SIG-M5 treated with dmso at 0.1 percent for 504 hours (cell line): Measurements from ENCODE around the gene DCTN2.
"Not testable (repeated sequence)": the region's sequence is repeated elsewhere in the genome, so short reads cannot be mapped to it uniquely, and the experiment has no call there.

Experiments
- DNase-seq: peaks from one replicate; lab custom pipeline; 2025; ENCODE audit not compliant: unreplicated experiment; lab: John Stamatoyannopoulos, UW

The DCTN2 gene

DNA sequence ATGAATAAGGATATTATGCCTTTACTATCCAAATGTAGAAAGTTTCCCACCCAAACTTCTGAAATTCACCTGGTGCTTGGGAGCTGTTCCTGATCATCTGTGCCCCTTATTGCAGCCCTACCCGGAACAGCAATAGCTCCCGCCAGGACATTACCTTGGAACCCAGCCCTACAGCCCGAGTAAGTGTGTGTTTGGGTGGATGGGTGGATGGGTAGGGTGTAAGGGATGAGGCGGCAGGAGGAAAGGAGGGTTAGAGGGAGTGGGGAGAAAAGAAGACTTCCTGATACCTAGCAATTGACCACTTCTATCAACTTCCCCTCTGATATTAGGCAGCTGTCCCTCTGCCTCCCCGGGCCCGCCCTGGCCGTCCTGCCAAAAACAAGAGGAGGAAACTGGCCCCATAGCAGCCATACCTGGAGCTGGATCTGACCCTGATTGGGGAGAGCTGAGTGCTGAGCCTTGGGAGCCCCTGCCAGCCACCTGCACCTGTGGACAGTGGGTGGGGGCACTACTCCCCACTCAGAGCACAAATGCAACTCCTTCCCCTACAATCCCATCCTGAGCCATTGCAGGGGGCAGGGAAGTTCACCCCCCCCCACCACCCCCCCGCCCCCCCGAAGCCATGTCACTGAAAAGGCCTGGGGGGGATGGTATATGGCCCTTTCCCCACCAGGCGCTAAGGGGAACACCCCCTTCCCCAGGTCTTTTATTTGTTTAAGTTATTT lies 18.0 kb downstream of the DCTN2 start:
- no peak for DNase-seq

DNA sequence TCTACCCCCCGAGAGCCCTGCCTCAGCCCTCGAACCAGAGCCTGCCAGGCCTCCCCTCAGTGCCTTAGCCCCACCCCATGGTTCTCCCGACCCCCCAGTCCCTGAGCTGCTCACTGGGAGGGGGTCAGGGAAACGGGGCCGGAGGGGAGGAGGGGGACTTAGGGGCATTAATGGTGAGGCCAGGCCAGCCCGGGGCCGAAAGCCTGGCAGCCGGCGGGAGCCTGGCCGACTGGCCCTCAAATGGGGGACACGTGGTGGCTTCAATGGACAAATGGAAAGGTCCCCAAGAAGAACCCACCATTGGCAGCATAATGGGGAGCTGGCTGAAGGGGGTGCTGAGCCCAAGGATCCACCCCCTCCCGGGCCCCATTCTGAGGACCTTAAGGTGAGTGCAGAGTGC lies 18.8 kb downstream of the DCTN2 start:
- DNase-seq, result no peak

DNA sequence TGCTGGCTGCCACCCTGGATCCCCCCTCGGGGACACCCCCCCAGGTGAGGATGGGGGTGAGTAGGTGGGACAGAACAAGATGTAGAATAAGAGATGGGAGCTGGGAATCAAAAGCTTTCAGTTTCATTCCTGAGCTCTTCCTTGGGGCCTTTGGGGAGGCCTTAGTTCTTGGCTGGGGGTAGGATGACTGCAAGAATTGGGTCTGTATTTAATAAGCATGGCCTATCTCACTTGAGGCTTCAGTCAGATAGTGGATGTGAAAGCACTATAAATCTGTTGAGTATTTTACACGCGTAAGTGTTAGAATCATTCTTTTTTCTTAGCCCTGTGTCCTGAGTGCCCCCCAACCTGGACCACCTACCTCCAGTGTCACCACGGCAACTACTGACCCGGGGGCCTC lies 19.8 kb downstream of the DCTN2 start:
- no peak for DNase-seq

DNA sequence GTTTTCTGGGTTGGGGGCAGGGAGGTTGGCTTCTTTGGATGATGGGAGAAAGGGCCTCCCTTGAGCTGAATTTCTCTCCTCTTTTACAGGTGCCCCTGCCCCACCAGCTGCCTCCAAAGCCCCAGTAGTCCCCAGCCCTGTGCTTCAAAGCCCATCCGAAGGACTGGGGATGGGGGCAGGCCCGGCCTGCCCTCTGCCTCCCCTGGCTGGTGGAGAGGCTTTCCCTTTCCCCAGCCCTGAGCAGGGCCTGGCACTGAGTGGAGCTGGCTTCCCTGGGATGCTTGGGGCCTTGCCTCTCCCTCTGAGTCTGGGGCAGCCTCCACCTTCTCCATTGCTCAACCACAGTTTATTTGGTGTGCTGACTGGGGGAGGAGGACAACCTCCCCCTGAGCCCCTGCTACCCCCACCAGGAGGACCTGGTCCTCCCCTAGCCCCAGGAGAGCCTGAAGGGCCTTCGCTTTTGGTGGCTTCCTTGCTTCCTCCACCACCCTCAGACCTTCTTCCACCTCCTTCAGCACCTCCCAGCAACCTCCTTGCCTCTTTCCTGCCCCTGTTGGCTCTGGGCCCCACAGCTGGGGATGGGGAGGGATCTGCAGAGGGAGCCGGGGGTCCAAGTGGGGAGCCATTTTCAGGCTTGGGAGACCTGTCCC lies 20.4 kb downstream of the DCTN2 start:
- DNase-seq, result no peak

DNA sequence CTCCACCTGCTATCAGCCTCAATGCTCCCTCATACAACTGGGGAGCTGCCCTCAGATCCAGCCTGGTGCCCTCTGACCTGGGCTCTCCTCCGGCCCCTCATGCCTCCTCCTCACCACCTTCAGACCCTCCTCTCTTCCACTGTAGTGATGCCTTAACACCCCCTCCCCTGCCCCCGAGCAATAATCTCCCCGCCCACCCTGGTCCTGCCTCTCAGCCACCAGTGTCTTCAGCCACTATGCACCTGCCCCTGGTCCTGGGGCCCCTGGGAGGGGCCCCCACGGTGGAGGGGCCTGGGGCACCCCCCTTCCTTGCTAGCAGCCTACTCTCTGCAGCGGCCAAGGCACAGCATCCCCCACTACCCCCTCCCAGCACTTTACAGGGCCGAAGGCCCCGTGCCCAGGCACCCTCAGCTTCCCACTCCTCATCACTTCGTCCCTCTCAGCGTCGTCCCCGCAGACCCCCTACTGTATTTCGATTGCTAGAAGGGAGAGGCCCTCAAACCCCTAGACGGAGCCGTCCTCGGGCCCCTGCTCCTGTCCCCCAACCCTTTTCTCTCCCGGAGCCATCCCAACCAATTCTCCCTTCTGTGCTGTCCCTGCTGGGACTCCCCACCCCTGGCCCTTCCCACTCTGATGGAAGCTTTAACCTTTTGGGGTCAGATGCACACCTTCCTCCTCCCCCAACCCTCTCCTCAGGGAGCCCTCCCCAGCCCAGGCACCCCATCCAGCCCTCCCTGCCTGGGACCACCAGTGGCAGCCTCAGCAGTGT lies 21.2 kb downstream of the DCTN2 start:
- no peak for DNase-seq

DNA sequence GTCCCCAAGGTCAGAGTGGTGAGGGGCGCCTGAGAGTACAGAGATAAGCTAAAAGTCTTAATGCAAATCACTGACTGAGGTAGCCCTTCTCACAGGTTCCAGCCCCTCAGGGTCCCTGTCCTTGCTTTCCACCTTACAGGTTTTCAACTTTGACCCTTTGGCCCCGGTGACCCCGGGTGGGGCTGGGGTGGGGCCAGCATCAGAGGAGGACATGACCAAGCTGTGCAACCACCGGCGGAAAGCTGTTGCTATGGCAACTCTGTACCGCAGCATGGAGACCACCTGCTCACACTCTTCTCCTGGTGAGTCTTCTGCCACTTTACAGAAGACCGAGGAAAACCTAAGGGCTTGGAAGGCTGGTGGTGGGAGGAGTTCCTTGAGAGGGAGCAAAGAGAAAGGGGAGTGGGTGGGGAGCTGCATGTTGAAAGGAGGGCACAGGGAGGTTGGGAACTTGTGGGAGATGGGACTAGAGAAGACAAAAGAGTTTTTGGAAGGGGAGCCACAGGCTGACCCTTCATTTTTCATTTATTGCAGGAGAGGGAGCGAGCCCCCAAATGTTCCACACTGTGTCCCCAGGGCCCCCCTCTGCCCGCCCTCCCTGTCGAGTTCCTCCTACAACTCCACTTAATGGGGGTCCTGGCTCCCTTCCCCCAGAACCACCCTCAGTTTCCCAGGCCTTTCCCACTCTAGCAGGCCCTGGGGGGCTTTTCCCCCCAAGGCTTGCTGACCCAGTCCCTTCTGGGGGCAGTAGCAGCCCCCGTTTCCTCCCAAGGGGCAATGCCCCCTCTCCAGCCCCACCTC lies 22.0 kb downstream of the DCTN2 start:
- DNase-seq, result no peak

DNA sequence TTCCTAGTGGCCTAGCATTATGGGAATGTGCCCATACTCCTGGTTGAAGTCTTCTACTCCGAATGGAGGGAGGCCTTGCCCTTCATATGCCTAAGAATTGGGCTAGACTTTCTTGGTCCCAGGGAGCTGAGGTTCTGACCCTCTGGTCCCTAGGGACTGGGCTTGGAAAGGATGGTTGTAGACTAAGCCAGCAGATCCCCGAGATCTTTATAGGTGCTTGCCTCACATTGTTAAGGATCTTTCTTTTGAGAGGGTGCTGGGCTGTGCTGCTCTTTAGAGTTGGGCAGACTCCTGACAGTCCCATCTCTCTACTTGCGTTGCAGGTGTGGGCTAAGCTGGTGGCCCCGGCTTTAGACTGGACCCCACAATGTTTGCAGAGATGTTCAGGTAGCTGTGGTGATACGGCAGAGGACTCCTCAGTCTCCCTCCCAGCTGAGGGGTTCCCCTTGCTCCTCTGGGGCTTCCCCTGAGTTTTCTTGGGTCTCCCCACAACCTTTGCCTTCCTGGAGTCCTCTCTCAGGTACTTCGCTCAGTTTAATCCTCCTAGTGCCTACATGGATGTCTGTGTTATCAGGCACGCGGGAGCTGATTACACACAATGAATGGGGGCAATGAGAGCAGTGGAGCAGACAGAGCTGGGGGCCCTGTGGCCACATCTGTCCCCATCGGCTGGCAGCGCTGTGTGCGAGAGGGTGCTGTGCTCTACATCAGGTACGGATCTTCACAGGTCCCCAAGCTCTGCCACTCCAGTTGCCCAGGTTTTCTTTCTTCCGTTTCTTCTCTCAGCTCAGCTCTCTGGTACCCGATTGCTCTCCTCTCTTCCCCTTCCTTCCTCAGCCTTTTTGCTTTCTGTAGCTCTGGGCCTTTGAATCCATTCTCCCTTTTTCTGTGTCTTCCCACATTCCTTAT lies 23.0 kb downstream of the DCTN2 start:
- no peak for DNase-seq

DNA sequence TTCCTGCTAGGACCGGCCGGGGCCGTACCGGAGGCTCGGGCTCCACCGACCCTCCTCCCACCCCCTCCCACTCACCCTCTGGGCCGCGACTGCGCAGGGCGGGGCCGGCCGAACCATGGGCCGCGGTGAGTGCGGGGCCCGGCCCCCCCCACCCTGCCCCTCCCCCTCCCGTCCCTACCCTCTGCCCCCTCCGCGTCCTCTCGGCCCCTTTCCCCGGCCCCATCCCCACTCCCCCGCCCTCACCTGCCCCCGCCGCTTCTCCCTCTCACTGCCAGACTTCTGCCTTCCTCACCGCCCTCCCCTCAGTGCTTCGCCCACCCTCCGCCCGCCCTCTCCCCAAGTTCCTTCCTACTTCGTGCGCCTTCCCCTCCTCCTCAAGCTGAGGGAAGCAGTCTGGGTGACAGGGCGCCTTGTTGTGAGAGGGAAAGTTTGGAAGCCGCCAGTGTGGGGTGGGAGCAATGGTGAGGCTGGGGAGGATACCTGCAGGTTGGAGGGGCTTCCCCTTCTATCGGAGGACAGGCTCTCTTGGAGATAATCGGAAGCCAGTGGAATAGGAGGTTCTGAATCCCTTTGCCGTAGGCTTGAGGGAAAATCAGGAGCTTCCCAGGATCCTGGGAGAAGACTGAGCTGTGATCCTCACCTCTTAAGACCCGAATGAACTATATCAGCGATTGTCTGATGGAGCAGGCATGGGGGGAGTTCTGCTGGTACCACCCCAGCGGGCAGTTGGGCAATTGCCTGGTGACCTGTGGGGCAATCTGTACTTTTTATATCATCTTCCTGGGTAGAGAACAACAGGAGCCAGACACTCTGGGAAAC lies 23.9 kb downstream of the DCTN2 start:
- DNase-seq, result peak; percentile 90

DNA sequence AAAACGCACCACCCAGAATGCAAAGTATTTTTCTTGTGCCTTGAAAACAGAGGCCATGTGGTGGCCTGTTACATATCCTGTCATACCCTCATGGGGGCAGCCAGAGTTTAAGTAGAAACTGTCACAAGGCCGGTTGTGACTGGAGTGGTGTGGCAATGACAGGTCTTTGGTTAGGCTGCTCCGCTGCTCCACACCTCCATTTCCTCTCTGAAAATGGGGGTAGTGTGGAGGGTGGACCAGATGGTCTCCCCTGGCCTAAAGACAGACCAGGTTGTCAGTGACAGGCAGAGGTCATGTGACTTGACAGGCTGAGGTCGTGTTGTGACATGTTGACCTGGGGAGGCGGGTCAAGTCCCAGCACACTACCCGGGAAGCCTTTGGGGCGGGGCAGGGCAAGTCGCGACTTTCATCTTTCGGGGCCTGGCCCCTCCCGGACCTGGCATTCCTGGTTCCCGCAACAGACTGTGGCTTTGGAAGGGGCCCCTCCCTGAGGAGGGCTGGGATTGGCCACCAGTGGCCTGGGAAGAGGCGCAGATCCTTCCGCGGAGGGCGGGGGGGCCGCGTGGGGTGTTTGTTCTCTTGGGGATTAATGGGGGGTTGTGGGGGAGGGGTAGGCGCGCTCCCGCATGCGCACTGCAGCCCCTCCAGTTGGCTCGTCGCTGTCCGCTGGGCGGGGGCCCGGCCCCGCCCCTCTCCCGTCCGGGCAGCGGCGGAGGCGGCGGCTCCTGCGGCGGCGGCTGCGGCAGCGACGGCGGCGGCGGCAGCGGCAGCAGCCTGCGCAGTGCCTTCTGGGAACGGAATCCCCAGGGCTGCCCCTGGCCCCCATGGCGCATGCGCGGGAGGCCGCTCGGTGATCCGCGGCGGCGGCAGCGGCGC lies 24.7 kb downstream of the DCTN2 start, which contains the start of gene MBD6:
Gene MBD6, plus strand, starts transcription at position 814 of the 876 bp plus-strand sequence. CDS start 1,480 bp downstream, outside the sequence.
- DNase-seq, result peak; percentile 90

DNA sequence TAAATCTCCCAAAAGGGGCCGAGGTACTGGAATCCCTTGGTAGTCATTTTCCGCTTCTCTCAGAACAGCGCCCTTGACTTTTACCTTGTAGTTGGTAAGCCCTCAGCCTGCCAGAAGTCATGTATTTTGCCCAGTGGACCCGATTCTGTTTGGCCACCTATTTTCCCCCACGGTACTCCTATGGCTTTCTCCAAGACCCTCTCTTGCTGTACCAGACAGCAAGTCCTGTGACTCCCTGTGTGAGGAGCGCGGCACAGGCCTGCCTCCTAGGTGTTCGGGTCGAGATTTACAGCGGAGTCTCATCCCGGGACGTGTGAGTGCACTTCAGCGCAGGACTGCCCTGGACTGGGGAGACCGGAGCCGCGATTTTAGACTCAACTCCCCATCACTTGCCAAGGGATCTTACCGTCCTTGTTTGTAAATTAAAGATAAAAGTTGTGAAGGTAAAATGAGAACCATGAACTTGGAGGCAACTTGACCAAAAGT lies 25.4 kb downstream of the DCTN2 start:
- DNase-seq, result no peak

DNA sequence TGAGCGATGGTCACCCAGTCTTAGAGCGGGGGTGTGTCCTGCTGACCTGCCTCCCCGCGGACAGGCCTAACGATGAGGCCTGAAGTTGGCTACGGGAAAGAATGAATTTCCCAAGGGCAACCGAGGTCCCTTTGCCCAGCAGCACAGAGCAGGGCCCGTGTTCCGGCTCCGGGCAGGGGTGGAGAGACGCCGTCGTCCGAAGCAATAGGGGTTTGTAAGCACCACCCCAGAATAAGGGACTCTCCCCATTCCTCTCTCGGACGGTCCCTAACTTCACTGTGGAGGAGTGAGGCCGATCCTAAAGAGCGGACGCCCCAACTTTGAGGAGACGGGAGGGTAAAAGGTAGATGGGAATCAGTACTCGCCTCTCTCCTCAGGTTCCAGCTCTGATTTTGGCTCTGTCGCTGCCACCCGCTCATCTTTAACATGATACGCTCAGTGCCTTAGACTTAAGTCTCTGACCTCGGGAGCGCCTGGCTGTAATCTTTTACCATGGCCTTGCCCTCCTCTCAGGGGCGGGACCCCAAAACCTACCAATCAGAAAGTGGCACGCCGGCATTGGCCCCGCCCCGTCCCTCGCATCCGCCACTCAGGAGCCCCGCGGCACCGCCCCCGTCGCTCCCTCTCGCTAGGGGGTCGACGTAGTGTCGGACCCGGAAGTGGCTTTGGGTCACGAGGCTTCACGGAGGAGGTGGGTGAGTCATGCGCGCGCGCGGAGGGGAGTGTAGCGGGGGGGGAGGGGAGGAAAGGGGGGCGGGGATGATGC lies 26.8 kb downstream of the DCTN2 start, which contains the start of gene DDIT3:
Gene DDIT3, minus strand, starts transcription at position 462 of the 766 bp plus-strand sequence. CDS start 3,108 bp downstream, outside the sequence.
- DNase-seq, result peak; percentile 97

DNA sequence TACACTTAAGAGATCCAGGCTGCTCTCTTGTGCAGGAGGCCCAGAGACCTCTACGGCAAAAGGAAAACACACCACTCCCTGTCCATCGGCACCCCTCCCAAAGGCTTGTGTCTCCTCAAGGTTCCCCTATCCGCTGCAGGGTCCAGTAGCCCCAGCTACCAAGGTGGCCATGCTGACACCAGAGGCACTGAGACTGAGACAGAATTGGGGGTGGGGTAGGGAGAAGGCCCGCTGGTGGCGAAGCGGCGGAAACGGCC lies 27.3 kb downstream of the DCTN2 start:
- peak; percentile 43 for DNase-seq

DNA sequence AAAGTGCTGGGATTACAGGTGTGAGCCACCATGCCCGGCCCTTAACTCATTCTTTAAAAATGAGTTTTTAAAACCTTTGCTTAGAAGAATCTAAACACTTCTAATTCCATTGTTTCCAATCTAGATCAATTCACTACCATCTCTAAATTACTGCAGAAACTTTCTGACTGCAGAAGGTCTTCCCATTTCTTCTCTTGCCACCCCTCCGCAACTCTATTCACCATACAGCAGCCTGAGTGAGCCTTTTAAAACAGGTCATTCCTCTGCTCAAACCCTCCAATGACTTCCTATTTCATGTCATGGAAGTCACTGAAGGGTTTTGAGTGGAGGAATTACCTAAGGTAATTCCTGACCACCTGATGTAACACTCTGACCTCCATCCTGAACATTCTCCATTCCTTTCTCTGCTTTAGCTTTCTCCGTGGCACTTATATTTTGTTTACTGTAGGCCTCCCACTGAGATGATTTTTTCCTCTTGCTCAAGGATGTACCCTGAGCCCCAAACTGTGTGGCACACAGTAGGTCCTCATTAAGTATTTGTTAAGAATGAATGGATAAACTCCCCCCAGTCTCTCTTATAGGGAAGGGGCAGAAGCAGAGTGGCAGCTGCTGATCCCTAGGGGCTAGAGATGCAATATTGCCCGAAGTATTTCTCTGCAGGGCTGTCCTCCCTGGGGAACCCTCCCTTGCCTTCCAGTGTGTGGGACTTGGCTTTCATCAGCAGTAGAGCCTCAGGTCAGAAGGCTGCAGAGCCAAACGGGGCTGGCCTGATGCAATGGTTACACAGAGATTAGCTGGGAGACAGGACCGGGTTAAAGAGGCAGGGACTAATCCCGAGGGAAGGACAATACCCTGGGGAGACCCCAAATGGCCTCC lies 27.8 kb downstream of the DCTN2 start:
- peak; percentile 35 for DNase-seq

DNA sequence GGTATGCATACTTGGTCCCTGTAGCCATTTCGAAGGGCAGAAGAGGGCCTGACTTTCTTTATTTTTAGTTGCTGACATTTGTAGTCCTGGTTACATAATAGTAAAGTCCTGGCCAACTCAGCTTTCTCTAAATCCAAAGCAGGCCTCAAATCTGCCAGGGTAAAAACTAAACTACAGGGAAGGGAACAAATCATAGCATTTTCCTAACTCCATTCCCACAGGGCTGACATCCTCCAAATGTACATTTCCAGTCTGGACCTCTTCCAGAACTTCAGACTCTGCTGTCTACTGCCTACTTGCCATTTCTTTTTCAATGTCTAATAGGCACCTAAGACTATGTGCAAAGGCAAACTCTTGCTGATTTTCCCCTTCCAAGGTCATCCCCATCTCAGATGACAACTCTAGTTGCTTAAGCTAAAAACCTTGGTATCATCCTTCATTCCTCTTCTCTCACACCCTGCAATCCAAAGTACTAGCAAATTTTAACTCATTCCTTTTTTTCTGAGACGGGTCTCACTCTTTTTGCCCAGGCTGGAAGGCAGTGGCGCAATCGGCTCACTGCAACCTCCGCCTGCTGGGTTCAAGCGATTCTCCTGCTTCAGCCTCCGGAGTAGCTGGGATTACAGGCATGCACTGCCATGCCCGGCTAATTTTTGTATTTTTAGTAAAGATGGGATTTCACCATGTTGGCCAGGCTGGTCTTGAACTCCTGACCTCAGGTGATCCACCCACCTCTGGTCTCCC lies 28.6 kb downstream of the DCTN2 start:
- DNase-seq, result peak; percentile 50

DNA sequence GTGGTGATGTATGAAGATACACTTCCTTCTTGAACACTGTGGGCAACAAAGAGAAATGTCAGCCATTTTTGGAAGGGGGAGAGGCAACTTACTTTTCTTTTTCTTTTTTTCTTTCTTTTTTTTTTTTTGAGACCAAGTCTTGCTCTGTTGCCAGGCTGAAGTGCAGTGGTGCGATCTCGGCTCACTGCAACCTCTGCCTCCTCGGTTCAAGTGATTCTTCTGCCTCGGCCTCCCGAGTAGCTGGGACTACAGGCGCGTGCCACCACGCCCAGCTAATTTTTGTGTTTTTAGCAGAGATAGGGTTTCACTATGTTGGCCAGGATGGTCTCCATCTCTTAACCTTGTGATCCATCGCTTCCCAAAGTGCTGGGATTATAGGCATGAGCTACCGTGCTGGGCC lies 29.3 kb downstream of the DCTN2 start:
- DNase-seq, result not testable (repeated sequence)

DNA sequence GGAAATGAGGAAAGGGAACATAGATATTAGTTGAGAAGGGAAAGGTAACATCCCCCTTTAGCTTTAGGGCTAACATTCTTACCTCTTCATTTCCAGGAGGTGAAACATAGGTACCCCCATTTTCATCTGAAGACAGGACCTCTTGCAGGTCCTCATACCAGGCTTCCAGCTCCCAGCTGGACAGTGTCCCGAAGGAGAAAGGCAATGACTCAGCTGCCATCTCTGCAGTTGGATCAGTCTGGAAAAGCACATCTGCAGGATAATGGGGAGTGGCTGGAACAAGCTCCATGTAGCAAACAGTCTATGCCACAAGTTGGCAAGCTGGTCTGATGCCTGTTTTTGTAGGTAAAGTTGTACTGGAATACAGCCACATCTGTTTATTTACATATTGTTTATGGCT lies 29.8 kb downstream of the DCTN2 start:
- no peak for DNase-seq
